Measurements from ENCODE around the gene NCOA4.
"Not testable (repeated sequence)": the region's sequence is repeated elsewhere in the genome, so short reads cannot be mapped to it uniquely, and the experiment has no call there.

Gene NCOA4

GRCh38 chr10:46052057-46052790, 21.8 kb upstream of the NCOA4 start:
- DNase-seq (ENCODE audit: low read depth in 2 of 2): no peak

- no peak for DNase-seq (ENCODE audit: low read depth in 2 of 2)
These were observed 20.7 kb upstream of the NCOA4 start for GRCh38 chr10:46050941-46051623.

- not testable (repeated sequence) for DNase-seq (ENCODE audit: low read depth in 2 of 2)
These were observed 19.0 kb upstream of the NCOA4 start for GRCh38 chr10:46049497-46049831.

GRCh38 chr10:46048152-46048551, 17.7 kb upstream of the NCOA4 start:
- no peak for DNase-seq (ENCODE audit: low read depth in 2 of 2)

- DNase-seq (ENCODE audit: low read depth in 2 of 2): no peak
These were observed 15.8 kb upstream of the NCOA4 start, which contains the start of gene MSMB for GRCh38 chr10:46046261-46046660. MSMB (minus strand) TSS chr10:46046269; CDS start chr10:46046237, 32 bp downstream.

- no peak for DNase-seq (ENCODE audit: low read depth in 2 of 2)
These were observed 12.1 kb upstream of the NCOA4 start for GRCh38 chr10:46042527-46042926.

- DNase-seq (ENCODE audit: low read depth in 2 of 2): no peak
These were observed 9.6 kb upstream of the NCOA4 start for GRCh38 chr10:46040004-46040403.

GRCh38 chr10:46037107-46037825, 6.8 kb upstream of the NCOA4 start:
- DNase-seq (ENCODE audit: low read depth in 2 of 2): no peak

GRCh38 chr10:46035923-46036849, 5.8 kb upstream of the NCOA4 start:
- no peak for DNase-seq (ENCODE audit: low read depth in 2 of 2)

GRCh38 chr10:46033602-46034011, 3.2 kb upstream of the NCOA4 start:
- DNase-seq (ENCODE audit: low read depth in 2 of 2): no peak

GRCh38 chr10:46031648-46032532, 1.5 kb upstream of the NCOA4 start:
- DNase-seq (ENCODE audit: low read depth in 2 of 2): no peak

GRCh38 chr10:46029461-46030030, 877 bp downstream of the NCOA4 start:
- no peak for DNase-seq (ENCODE audit: low read depth in 2 of 2)

- peak in 1 of 2 donors; percentile 15 for DNase-seq (ENCODE audit: low read depth in 2 of 2)
These were observed 1.6 kb downstream of the NCOA4 start for GRCh38 chr10:46028584-46029460.

GRCh38 chr10:46026106-46026505, 4.3 kb downstream of the NCOA4 start:
- DNase-seq (ENCODE audit: low read depth in 2 of 2): no peak

GRCh38 chr10:46025406-46025805, 5.0 kb downstream of the NCOA4 start:
- DNase-seq (ENCODE audit: low read depth in 2 of 2): no peak

- DNase-seq (ENCODE audit: low read depth in 2 of 2): no peak
These were observed 5.5 kb downstream of the NCOA4 start for GRCh38 chr10:46024948-46025347.

- DNase-seq (ENCODE audit: low read depth in 2 of 2): peak; percentile 55 to 77
These were observed 7.3 kb downstream of the NCOA4 start for GRCh38 chr10:46022978-46023702.

GRCh38 chr10:46020344-46020657, 10.1 kb downstream of the NCOA4 start:
- no peak for DNase-seq (ENCODE audit: low read depth in 2 of 2)
